C4-2B (cell line): ENCODE measurements around the gene ZNF79.
A peak's percentile ranks its signal among the peaks of the same experiment; 100 is the strongest.

ENCODE experiments used
- H3K27ac ChIP-seq: fragments of 450-650 bp; 2 replicates; pipeline ENCODE4 v1.5.1; 2017
- CTCF ChIP-seq: fragments of 450-650 bp; conservative IDR thresholded peaks from 2 replicates; pipeline ENCODE4 v1.5.1; 2017; ENCODE audit warnings: mild to moderate bottlenecking
- ZFX ChIP-seq: fragments of 450-650 bp; IDR thresholded peaks from 2 replicates; pipeline ENCODE4 v1.6.1; 2017

Gene ZNF79

GRCh38 chr9:127393645-127394044 is 30.5 kb upstream of the ZNF79 start:
- no peak overlapping the region for H3K27ac ChIP-seq
- TF ChIP-seq CTCF, result no peak; the same call in 1 of the 2 replicates
- TF ChIP-seq ZFX, result no peak

GRCh38 chr9:127395497-127396252 is 28.5 kb upstream of the ZNF79 start:
- peak overlapping the region; percentile 63 for H3K27ac ChIP-seq
- no peak for TF ChIP-seq CTCF

- H3K27ac ChIP-seq, result peak overlapping the region; percentile 63
- TF ChIP-seq CTCF (no peak), ZFX (no peak)
Measured at GRCh38 chr9:127396253-127396807, 27.9 kb upstream of the ZNF79 start.

GRCh38 chr9:127396808-127397645 is 27.2 kb upstream of the ZNF79 start, which contains the start of gene SLC2A8:
Gene SLC2A8, plus strand, starts transcription at chr9:127397169. Its CDS starts 62 bp downstream, at chr9:127397231.
- TF ChIP-seq CTCF (no peak), ZFX (peak; percentile 87; the same call in 1 of the 2 replicates)
- H3K27ac ChIP-seq, result peak within 1 kb of the TSS; percentile 78

- H3K27ac ChIP-seq, result peak overlapping the region; percentile 78
- TF ChIP-seq CTCF, result no peak; the same call in 1 of the 2 replicates
- no peak for TF ChIP-seq ZFX
Measured at GRCh38 chr9:127397646-127398274, 26.4 kb upstream of the ZNF79 start.

- no peak for TF ChIP-seq ZFX
- TF ChIP-seq CTCF, result no peak
- H3K27ac ChIP-seq, result peak overlapping the region; percentile 78
Measured at GRCh38 chr9:127398275-127398647, 25.9 kb upstream of the ZNF79 start.
